Renal pelvis (tissue), 4 donors: ENCODE results near the gene FBXL16. TPM values are rescaled to one million over a fixed set of nuclear protein-coding genes. Genes with fewer than 3 reads are reported as not detected.
A peak's percentile ranks its signal among the peaks of the same experiment; 100 is the strongest.
"Not testable (repeated sequence)": the region's sequence is repeated elsewhere in the genome, so short reads cannot be mapped to it uniquely, and the experiment has no call there.

Experiments
- DNase-seq: peaks from one replicate; pipeline ENCODE4 v3.0.0-alpha.2; 2013
- polyA plus RNA-seq, 3 donors: library from polyadenylated mRNA; unstranded; fragments of 120-200 nt; gene quantifications; one replicate each; pipeline ENCODE4 v1.2.1, GENCODE V29; 2013; ENCODE audit not compliant: insufficient read length in 3 of 3

Gene FBXL16
- polyA plus RNA-seq, 3 donors = 1.1 to 2.8 (median 1.9) TPM

- DNase-seq = no peak
These were observed 18.8 kb upstream of the FBXL16 start for GRCh38 chr16:724188-725040.

GRCh38 chr16:723695-724094 is 18.1 kb upstream of the FBXL16 start:
- no peak for DNase-seq

- no peak for DNase-seq
These were observed 17.4 kb upstream of the FBXL16 start for GRCh38 chr16:722835-723633.

GRCh38 chr16:721765-722540 is 16.4 kb upstream of the FBXL16 start:
- no peak for DNase-seq

GRCh38 chr16:720990-721764 is 15.6 kb upstream of the FBXL16 start, which contains the start of gene ANTKMT:
Gene ANTKMT, plus strand, starts transcription at chr16:721146. Its CDS starts 129 bp downstream, at chr16:721275.
- peak; percentile 79 for DNase-seq

GRCh38 chr16:720447-720989 is 14.9 kb upstream of the FBXL16 start:
- peak; percentile 71 for DNase-seq

GRCh38 chr16:719815-720446 is 14.3 kb upstream of the FBXL16 start:
- DNase-seq = no peak

GRCh38 chr16:718922-719321 is 13.3 kb upstream of the FBXL16 start:
- no peak for DNase-seq

- DNase-seq = no peak
These were observed 12.8 kb upstream of the FBXL16 start for GRCh38 chr16:718389-718788.

GRCh38 chr16:717450-718245 is 12.0 kb upstream of the FBXL16 start:
- no peak for DNase-seq

GRCh38 chr16:716768-717325 is 11.2 kb upstream of the FBXL16 start:
- DNase-seq = no peak

GRCh38 chr16:716200-716568 is 10.6 kb upstream of the FBXL16 start:
- no peak for DNase-seq

- DNase-seq = no peak
These were observed 10.0 kb upstream of the FBXL16 start for GRCh38 chr16:715477-716199.

- DNase-seq = peak; percentile 86
These were observed 9.2 kb upstream of the FBXL16 start, which contains the start of gene METRN for GRCh38 chr16:714558-715476. Gene METRN, plus strand, starts transcription at chr16:715118. Its CDS starts 172 bp downstream, at chr16:715290.

GRCh38 chr16:714079-714478 is 8.5 kb upstream of the FBXL16 start:
- DNase-seq = no peak

- DNase-seq = not testable (repeated sequence)
These were observed 7.2 kb upstream of the FBXL16 start for GRCh38 chr16:712740-713250.
